ENCODE results near the gene MAPK14. TPM values are rescaled to one million over a fixed set of nuclear protein-coding genes. Genes with fewer than 3 reads are reported as not detected.

The MAPK14 gene
- total and polyA plus RNA-seq, 4 donors: 16.9 to 82.7 (median 35.9) TPM

DNA sequence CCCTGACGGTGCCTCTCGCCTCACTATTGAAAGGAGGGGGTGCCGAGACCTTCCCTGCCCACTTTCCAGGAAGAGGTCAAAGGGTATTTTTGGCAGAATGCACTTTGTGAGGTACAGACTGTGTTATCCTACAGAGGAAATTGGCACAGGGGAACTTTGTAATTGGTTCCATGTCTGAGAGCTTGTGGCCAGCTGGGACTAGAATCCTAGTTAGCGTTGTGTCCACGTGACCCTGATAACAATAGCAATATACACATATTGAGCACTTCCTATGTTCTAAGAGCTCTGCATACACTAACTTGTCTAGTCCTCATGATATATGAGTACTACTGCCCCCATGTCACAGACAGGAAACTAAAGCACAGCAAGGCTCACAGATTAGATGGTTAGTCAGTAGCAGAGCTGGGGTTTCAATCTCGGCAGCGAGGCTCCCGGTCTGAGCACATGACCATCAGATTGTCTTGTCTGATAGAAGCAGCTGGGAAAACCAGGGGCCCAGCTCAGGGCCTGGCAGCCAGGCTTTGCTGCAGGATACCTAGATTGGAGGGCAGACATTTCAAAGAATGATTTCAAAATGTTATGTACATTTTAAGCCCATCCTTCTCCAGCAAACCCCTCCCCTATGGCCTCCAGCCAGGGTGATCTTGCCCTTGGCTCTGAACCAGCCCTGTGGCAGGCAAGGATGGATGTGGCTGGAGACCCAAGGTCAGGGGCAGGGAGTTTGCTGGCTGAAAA, 104.1 kb downstream of the MAPK14 start:
- H3K4me3 ChIP-seq (ENCODE audit: low read depth in 1 of 3, low read length in 3 of 3): peak overlapping the region in 2 of 3 donors; percentile 8 to 62
- H3K36me3 ChIP-seq (ENCODE audit: control insufficient read depth in 4 of 4, insufficient read depth in 3 of 4, low read depth in 1 of 4, low read length in 3 of 4): no peaks in the 10 kb centered on the region
- no peaks in the 10 kb centered on the region for H3K9me3 ChIP-seq (ENCODE audit: control insufficient read depth in 4 of 4, low read length in 3 of 4)
- WGBS: 38% methylated on average over 8 of the region's 8 CpGs
- no peak overlapping the region for H3K9ac ChIP-seq (ENCODE audit: low read depth in 1 of 2, low read length in 2 of 2)
- H3K27ac ChIP-seq (ENCODE audit: low read depth in 1 of 2, low read length in 2 of 2): peak overlapping the region; percentile 56 to 67
- peaks cover 4 to 16% (median 6%) of the 10 kb centered on the region in 4 donors for H3K4me1 ChIP-seq (ENCODE audit: control insufficient read depth in 4 of 4, insufficient read depth in 4 of 4, low read length in 3 of 4)
- H3K27me3 ChIP-seq (ENCODE audit: control insufficient read depth in 4 of 4, insufficient read depth in 4 of 4, low read length in 3 of 4): no peaks in the 10 kb centered on the region
- DNase-seq (ENCODE audit: low spot score): peak; percentile 74
- TF ChIP-seq GABPA (IDR thresholded peaks at IDR 0.05 in 1 of 2, conservative IDR thresholded peaks at IDR 0.05 in 1 of 2) (no peak), NR2F2 (IDR thresholded peaks at IDR 0.05) (peak; percentile 85), HNF4A (conservative IDR thresholded peaks at IDR 0.05) (peak in 1 of 2 donors; percentile 31)

DNA sequence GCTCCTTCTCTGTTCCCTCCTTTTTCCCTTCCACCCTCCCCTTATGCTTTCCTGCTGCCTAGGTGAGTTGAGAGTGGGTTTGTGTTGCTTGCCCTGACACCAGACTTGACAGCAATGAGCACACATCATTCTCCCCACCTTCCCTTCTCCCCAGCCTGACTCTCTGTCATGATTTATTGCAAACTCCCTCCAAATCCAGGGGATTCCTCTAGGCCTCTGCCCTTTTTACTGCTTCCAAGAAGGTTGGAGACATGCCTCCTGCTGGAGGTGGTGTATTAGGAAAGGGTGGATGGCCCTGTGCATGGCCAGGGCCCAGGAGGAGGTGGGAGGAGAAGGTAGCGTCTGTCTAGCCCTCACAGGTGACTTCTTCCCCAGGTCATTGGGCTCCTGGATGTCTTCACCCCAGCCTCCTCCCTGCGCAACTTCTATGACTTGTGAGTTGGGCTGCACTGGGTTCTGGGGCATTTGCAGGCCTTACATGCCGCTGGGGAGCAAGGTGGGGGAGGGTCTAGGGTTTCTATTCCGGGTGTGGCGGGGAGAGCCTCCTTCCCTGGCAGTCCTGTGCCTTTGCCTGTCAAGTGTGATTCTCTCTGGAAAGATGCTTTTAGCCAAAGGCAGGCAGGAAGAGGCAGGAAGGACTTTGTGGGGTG, 104.8 kb downstream of the MAPK14 start:
- H3K36me3 ChIP-seq (ENCODE audit: control insufficient read depth in 4 of 4, insufficient read depth in 3 of 4, low read depth in 1 of 4, low read length in 3 of 4): no peaks in the 10 kb centered on the region
- 95% methylated on average over 5 of the region's 5 CpGs for WGBS

More for the DNA sequence above, 104.8 kb downstream of the MAPK14 start:
- Histone ChIP-seq H3K4me3 (ENCODE audit: low read depth in 1 of 3, low read length in 3 of 3) (no peak overlapping the region), H3K27ac (ENCODE audit: low read depth in 1 of 2, low read length in 2 of 2) (peak overlapping the region in 1 of 2 donors; percentile 54), H3K4me1 (ENCODE audit: control insufficient read depth in 4 of 4, insufficient read depth in 4 of 4, low read length in 3 of 4) (peaks cover 4 to 16% (median 6%) of the 10 kb centered on the region in 4 donors), H3K9ac (ENCODE audit: low read depth in 1 of 2, low read length in 2 of 2) (no peak overlapping the region), H3K27me3 (ENCODE audit: control insufficient read depth in 4 of 4, insufficient read depth in 4 of 4, low read length in 3 of 4) (no peaks in the 10 kb centered on the region), H3K9me3 (ENCODE audit: control insufficient read depth in 4 of 4, low read length in 3 of 4) (no peaks in the 10 kb centered on the region)
- no peak for DNase-seq (ENCODE audit: low spot score)
- TF ChIP-seq SP1 (IDR thresholded peaks at IDR 0.05) (no peak), RXRA (IDR thresholded peaks at IDR 0.05) (no peak), NR2F2 (IDR thresholded peaks at IDR 0.05) (no peak), YY1 (IDR thresholded peaks at IDR 0.05) (no peak), EGR1 (IDR thresholded peaks at IDR 0.05; ENCODE audit: low read depth in 2 of 2) (no peak), FOXA1 (IDR thresholded peaks at IDR 0.05) (no peak), FOXA2 (IDR thresholded peaks at IDR 0.05) (no peak), HNF4G (IDR thresholded peaks at IDR 0.05) (no peak), GABPA (IDR thresholded peaks at IDR 0.05 in 1 of 2, conservative IDR thresholded peaks at IDR 0.05 in 1 of 2) (no peak), JUND (IDR thresholded peaks at IDR 0.05) (no peak), RAD21 (IDR thresholded peaks at IDR 0.05) (no peak)
- TF ChIP-seq, protein P1, sequence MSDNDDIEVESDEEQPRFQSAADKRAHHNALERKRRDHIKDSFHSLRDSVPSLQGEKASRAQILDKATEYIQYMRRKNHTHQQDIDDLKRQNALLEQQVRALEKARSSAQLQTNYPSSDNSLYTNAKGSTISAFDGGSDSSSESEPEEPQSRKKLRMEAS (IDR thresholded peaks at IDR 0.05): no peak
- TF ChIP-seq, protein P2, sequence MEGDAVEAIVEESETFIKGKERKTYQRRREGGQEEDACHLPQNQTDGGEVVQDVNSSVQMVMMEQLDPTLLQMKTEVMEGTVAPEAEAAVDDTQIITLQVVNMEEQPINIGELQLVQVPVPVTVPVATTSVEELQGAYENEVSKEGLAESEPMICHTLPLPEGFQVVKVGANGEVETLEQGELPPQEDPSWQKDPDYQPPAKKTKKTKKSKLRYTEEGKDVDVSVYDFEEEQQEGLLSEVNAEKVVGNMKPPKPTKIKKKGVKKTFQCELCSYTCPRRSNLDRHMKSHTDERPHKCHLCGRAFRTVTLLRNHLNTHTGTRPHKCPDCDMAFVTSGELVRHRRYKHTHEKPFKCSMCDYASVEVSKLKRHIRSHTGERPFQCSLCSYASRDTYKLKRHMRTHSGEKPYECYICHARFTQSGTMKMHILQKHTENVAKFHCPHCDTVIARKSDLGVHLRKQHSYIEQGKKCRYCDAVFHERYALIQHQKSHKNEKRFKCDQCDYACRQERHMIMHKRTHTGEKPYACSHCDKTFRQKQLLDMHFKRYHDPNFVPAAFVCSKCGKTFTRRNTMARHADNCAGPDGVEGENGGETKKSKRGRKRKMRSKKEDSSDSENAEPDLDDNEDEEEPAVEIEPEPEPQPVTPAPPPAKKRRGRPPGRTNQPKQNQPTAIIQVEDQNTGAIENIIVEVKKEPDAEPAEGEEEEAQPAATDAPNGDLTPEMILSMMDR (IDR thresholded peaks at IDR 0.05; ENCODE audit: low read depth, low read length, missing input control): no peak
- TF ChIP-seq, protein P3, sequence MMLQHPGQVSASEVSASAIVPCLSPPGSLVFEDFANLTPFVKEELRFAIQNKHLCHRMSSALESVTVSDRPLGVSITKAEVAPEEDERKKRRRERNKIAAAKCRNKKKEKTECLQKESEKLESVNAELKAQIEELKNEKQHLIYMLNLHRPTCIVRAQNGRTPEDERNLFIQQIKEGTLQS (IDR thresholded peaks at IDR 0.05): no peak
- TF ChIP-seq, protein P4, sequence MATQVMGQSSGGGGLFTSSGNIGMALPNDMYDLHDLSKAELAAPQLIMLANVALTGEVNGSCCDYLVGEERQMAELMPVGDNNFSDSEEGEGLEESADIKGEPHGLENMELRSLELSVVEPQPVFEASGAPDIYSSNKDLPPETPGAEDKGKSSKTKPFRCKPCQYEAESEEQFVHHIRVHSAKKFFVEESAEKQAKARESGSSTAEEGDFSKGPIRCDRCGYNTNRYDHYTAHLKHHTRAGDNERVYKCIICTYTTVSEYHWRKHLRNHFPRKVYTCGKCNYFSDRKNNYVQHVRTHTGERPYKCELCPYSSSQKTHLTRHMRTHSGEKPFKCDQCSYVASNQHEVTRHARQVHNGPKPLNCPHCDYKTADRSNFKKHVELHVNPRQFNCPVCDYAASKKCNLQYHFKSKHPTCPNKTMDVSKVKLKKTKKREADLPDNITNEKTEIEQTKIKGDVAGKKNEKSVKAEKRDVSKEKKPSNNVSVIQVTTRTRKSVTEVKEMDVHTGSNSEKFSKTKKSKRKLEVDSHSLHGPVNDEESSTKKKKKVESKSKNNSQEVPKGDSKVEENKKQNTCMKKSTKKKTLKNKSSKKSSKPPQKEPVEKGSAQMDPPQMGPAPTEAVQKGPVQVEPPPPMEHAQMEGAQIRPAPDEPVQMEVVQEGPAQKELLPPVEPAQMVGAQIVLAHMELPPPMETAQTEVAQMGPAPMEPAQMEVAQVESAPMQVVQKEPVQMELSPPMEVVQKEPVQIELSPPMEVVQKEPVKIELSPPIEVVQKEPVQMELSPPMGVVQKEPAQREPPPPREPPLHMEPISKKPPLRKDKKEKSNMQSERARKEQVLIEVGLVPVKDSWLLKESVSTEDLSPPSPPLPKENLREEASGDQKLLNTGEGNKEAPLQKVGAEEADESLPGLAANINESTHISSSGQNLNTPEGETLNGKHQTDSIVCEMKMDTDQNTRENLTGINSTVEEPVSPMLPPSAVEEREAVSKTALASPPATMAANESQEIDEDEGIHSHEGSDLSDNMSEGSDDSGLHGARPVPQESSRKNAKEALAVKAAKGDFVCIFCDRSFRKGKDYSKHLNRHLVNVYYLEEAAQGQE (IDR thresholded peaks at IDR 0.05): no peak
